Measurements from ENCODE around the gene TBX10. TPM values are rescaled to one million over a fixed set of nuclear protein-coding genes. Genes with fewer than 3 reads are reported as not detected.
"Not testable (repeated sequence)": the region's sequence is repeated elsewhere in the genome, so short reads cannot be mapped to it uniquely, and the experiment has no call there.

Gene TBX10
- total RNA-seq: not detected

- Mint-ChIP-seq H3K27ac (no peak within 1 kb of the TSS), H3K4me1 (peaks cover 11% of the 10 kb centered on the region), H3K36me3 (no peaks in the 10 kb centered on the region), H3K9me3 (no peaks in the 10 kb centered on the region), H3K4me3 (no peak within 1 kb of the TSS), H3K27me3 (peaks cover 6% of the 10 kb centered on the region)
- ATAC-seq (ENCODE audit: low read depth) (no peak), DNase-seq (no peak)
- POLR2A ChIA-PET: interaction anchor here (1.5 kb wide), 1 partner anchor 10 kb away, joined by 5 read pairs; the partner anchor contains the start of gene NUDT8
These were observed at the start of gene TBX10 for GRCh38 chr11:67639438-67639859. Gene TBX10, minus strand, starts transcription at chr11:67639763. Its CDS starts 291 bp downstream, at chr11:67639472.

- POLR2A ChIA-PET: no interaction called here
- ATAC-seq (ENCODE audit: low read depth) (no peak), DNase-seq (no peak)
- Mint-ChIP-seq H3K27me3 (peaks cover 30% of the 10 kb centered on the region), H3K36me3 (no peaks in the 10 kb centered on the region), H3K4me1 (peaks cover 9% of the 10 kb centered on the region), H3K27ac (no peak overlapping the region), H3K4me3 (peak overlapping the region; percentile 6), H3K9me3 (no peaks in the 10 kb centered on the region)
These were observed 49.6 kb upstream of the TBX10 start for GRCh38 chr11:67689178-67689577.

GRCh38 chr11:67687986-67688385, 48.4 kb upstream of the TBX10 start:
- H3K27ac Mint-ChIP-seq: no peak overlapping the region
- ATAC-seq (ENCODE audit: low read depth) (no peak), DNase-seq (no peak)
- POLR2A ChIA-PET: no interaction called here
- no peaks in the 10 kb centered on the region for H3K9me3 Mint-ChIP-seq
- H3K4me3 Mint-ChIP-seq: no peak overlapping the region
- no peaks in the 10 kb centered on the region for H3K36me3 Mint-ChIP-seq
- peaks cover 9% of the 10 kb centered on the region for H3K4me1 Mint-ChIP-seq
- peaks cover 33% of the 10 kb centered on the region for H3K27me3 Mint-ChIP-seq

- ATAC-seq (ENCODE audit: low read depth); H3K9me3 Mint-ChIP-seq; H3K4me3 Mint-ChIP-seq; DNase-seq; H3K27ac Mint-ChIP-seq; POLR2A ChIA-PET; H3K36me3 Mint-ChIP-seq: not testable (repeated sequence)
- peaks cover 26% of the 10 kb centered on the region for H3K27me3 Mint-ChIP-seq
- peaks cover 13% of the 10 kb centered on the region for H3K4me1 Mint-ChIP-seq
These were observed 46.2 kb upstream of the TBX10 start for GRCh38 chr11:67685641-67686332.

GRCh38 chr11:67682126-67683034, 42.8 kb upstream of the TBX10 start:
- POLR2A ChIA-PET; ATAC-seq (ENCODE audit: low read depth); DNase-seq; H3K27ac Mint-ChIP-seq; H3K9me3 Mint-ChIP-seq; H3K4me3 Mint-ChIP-seq; H3K36me3 Mint-ChIP-seq; H3K4me1 Mint-ChIP-seq: not testable (repeated sequence)
- peaks cover 25% of the 10 kb centered on the region for H3K27me3 Mint-ChIP-seq

- H3K4me1 Mint-ChIP-seq: peaks cover 4% of the 10 kb centered on the region
- H3K9me3 Mint-ChIP-seq: peaks cover 7% of the 10 kb centered on the region
- no peak overlapping the region for H3K4me3 Mint-ChIP-seq
- DNase-seq: no peak
- POLR2A ChIA-PET: no interaction called here
- no peak overlapping the region for H3K27ac Mint-ChIP-seq
- no peak for ATAC-seq (ENCODE audit: low read depth)
- peaks cover 2% of the 10 kb centered on the region for H3K36me3 Mint-ChIP-seq
- peaks cover 29% of the 10 kb centered on the region for H3K27me3 Mint-ChIP-seq
These were observed 41.3 kb upstream of the TBX10 start for GRCh38 chr11:67680696-67681470.

- DNase-seq (no peak), ATAC-seq (ENCODE audit: low read depth) (no peak)
- H3K9me3 Mint-ChIP-seq: peaks cover 7% of the 10 kb centered on the region
- POLR2A ChIA-PET: no interaction called here
- peaks cover 2% of the 10 kb centered on the region for H3K36me3 Mint-ChIP-seq
- H3K4me1 Mint-ChIP-seq: no peaks in the 10 kb centered on the region
- no peak overlapping the region for H3K27ac Mint-ChIP-seq
- H3K4me3 Mint-ChIP-seq: no peak overlapping the region
- peaks cover 20% of the 10 kb centered on the region for H3K27me3 Mint-ChIP-seq
These were observed 35.6 kb upstream of the TBX10 start for GRCh38 chr11:67675058-67675747.

GRCh38 chr11:67674442-67674871, 34.9 kb upstream of the TBX10 start, which contains the start of gene ALDH3B2:
Gene ALDH3B2, minus strand, starts transcription at chr11:67674623. Its CDS starts 7,688 bp downstream, at chr11:67666935.
- POLR2A ChIA-PET: no interaction called here
- H3K27ac Mint-ChIP-seq: no peak within 1 kb of the TSS
- H3K9me3 Mint-ChIP-seq: peaks cover 7% of the 10 kb centered on the region
- DNase-seq (no peak), ATAC-seq (ENCODE audit: low read depth) (no peak)
- no peaks in the 10 kb centered on the region for H3K4me1 Mint-ChIP-seq
- H3K36me3 Mint-ChIP-seq: peaks cover 2% of the 10 kb centered on the region
- H3K4me3 Mint-ChIP-seq: no peak within 1 kb of the TSS
- peaks cover 20% of the 10 kb centered on the region for H3K27me3 Mint-ChIP-seq

GRCh38 chr11:67673902-67674301, 34.3 kb upstream of the TBX10 start:
- Mint-ChIP-seq H3K27ac (no peak overlapping the region), H3K27me3 (peaks cover 20% of the 10 kb centered on the region), H3K4me1 (no peaks in the 10 kb centered on the region), H3K36me3 (peaks cover 2% of the 10 kb centered on the region), H3K4me3 (no peak overlapping the region), H3K9me3 (peaks cover 7% of the 10 kb centered on the region)
- POLR2A ChIA-PET: no interaction called here
- no peak for DNase-seq
- no peak for ATAC-seq (ENCODE audit: low read depth)

- peaks cover 2% of the 10 kb centered on the region for H3K36me3 Mint-ChIP-seq
- no peak overlapping the region for H3K4me3 Mint-ChIP-seq
- ATAC-seq (ENCODE audit: low read depth): no peak
- H3K9me3 Mint-ChIP-seq: peaks cover 7% of the 10 kb centered on the region
- no peak for DNase-seq
- H3K27ac Mint-ChIP-seq: no peak overlapping the region
- peaks cover 20% of the 10 kb centered on the region for H3K27me3 Mint-ChIP-seq
- no peaks in the 10 kb centered on the region for H3K4me1 Mint-ChIP-seq
- POLR2A ChIA-PET: no interaction called here
These were observed 33.8 kb upstream of the TBX10 start for GRCh38 chr11:67673358-67673757.

- H3K36me3 Mint-ChIP-seq: no peaks in the 10 kb centered on the region
- H3K27ac Mint-ChIP-seq: no peak overlapping the region
- H3K4me1 Mint-ChIP-seq: no peaks in the 10 kb centered on the region
- POLR2A ChIA-PET: no interaction called here
- ATAC-seq (ENCODE audit: low read depth) (no peak), DNase-seq (no peak)
- no peak overlapping the region for H3K4me3 Mint-ChIP-seq
- peaks cover 2% of the 10 kb centered on the region for H3K9me3 Mint-ChIP-seq
- peaks cover 6% of the 10 kb centered on the region for H3K27me3 Mint-ChIP-seq
These were observed 31.6 kb upstream of the TBX10 start for GRCh38 chr11:67671211-67671520.

- H3K9me3 Mint-ChIP-seq: peaks cover under 1% of the 10 kb centered on the region
- H3K27me3 Mint-ChIP-seq: peaks cover 6% of the 10 kb centered on the region
- H3K27ac Mint-ChIP-seq: no peak overlapping the region
- H3K36me3 Mint-ChIP-seq: no peaks in the 10 kb centered on the region
- no peak for DNase-seq
- POLR2A ChIA-PET: no interaction called here
- ATAC-seq (ENCODE audit: low read depth): peak; percentile 13
- no peaks in the 10 kb centered on the region for H3K4me1 Mint-ChIP-seq
- no peak overlapping the region for H3K4me3 Mint-ChIP-seq
These were observed 31.0 kb upstream of the TBX10 start for GRCh38 chr11:67670316-67671210.
